MCF 10A (cell line): ENCODE results near the gene SUGCT. TPM values are rescaled to one million over a fixed set of nuclear protein-coding genes. Genes with fewer than 3 reads are reported as not detected.

ENCODE experiments used
- BruUV-seq: library from RNA; stranded (reverse); fragments of 400-500 nt; replicated peaks from 2 replicates; lab custom pipeline; 2021; lab: Mats Ljungman, UMichigan
- CTCF ChIA-PET: fragments of 300-600 bp; sonication (Branson Sonifier 250); formaldehyde crosslinking; extraction: SDS; loops from one replicate; lab custom pipeline; 2021; ENCODE audit warnings: antibody characterized with exemption, inconsistent platforms; lab: Yijun Ruan, JAX
- POLR2A ChIA-PET: fragments of 300-600, 350-650 bp; sonication (Branson Sonifier 250); formaldehyde crosslinking; extraction: SDS; loops from one replicate; lab custom pipeline; 2020; ENCODE audit warnings: antibody characterized with exemption, inconsistent platforms; lab: Yijun Ruan, JAX
- DNase-seq: peaks from one replicate; pipeline ENCODE4 v3.0.0-alpha.2; 2018; ENCODE audit not compliant: unreplicated experiment
- H3K27ac Mint-ChIP-seq: one replicate; pipeline ENCODE4 v1.8.0; 2022; ENCODE audit warnings: mild to moderate bottlenecking, low read depth, mixed read lengths; ENCODE audit not compliant: unreplicated experiment
- H3K27me3 Mint-ChIP-seq: one replicate; pipeline ENCODE4 v1.8.0; 2022; ENCODE audit warnings: mixed read lengths; ENCODE audit not compliant: insufficient read depth, unreplicated experiment
- H3K36me3 Mint-ChIP-seq: one replicate; pipeline ENCODE4 v1.8.0; 2022; ENCODE audit warnings: mild to moderate bottlenecking, moderate library complexity, mixed read lengths; ENCODE audit not compliant: insufficient read depth, unreplicated experiment
- H3K4me1 Mint-ChIP-seq: one replicate; pipeline ENCODE4 v1.8.0; 2022; ENCODE audit warnings: mixed read lengths; ENCODE audit not compliant: insufficient read depth, unreplicated experiment
- H3K4me3 Mint-ChIP-seq: one replicate; pipeline ENCODE4 v1.8.0; 2022; ENCODE audit warnings: mild to moderate bottlenecking, moderate library complexity, mixed read lengths; ENCODE audit not compliant: unreplicated experiment
- H3K9me3 Mint-ChIP-seq: one replicate; pipeline ENCODE4 v1.8.0; 2022; ENCODE audit warnings: mixed read lengths; ENCODE audit not compliant: unreplicated experiment
- intact Hi-C: fragments of 100-400 bp; cut with micrococcal nuclease; formaldehyde crosslinking; loops from 2 replicates; pipeline ENCODE4 v1.14.1; 2022
- total RNA-seq: library from RNA; stranded (reverse); gene quantifications from 2 replicates; pipeline ENCODE4 v1.2.3, GENCODE V29; 2022
- TF ChIP-seq, protein P1 (sequence below): fragments of 200-600 bp; IDR thresholded peaks from one replicate; pipeline ENCODE4 v1.8.0; 2022; ENCODE audit warnings: antibody characterized with exemption, mild to moderate bottlenecking; ENCODE audit not compliant: unreplicated experiment

SUGCT gene
- total RNA-seq, 1 experiment from 2014 or later, result 25.4 TPM

DNA sequence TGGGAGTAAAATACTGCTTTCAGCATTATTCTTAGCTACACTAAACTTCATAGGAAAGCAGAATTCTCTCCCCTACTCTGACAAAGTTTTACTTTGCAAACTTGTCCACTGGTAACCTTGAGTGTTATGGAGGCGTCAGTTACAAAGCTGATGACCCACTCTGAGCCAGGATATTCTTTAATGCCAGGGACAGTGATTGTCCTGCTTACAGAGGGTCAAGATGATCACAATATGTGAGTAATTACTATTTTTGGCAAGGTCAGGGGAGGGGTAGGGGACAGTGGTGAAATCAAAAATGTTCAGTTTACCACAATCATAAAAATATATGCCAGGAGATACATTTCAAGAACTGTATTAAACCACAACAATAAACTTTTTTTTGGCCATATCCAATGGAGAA lies 520.6 kb downstream of the SUGCT start:
- no TSS peak for BruUV-seq
- Mint-ChIP-seq H3K27ac (no peak overlapping the region), H3K9me3 (no peaks in the 10 kb centered on the region), H3K4me1 (no peaks in the 10 kb centered on the region), H3K36me3 (peaks cover 6% of the 10 kb centered on the region), H3K4me3 (no peak overlapping the region), H3K27me3 (no peaks in the 10 kb centered on the region)
- intact Hi-C loops, result no loop called here
- TF ChIP-seq, protein P1, sequence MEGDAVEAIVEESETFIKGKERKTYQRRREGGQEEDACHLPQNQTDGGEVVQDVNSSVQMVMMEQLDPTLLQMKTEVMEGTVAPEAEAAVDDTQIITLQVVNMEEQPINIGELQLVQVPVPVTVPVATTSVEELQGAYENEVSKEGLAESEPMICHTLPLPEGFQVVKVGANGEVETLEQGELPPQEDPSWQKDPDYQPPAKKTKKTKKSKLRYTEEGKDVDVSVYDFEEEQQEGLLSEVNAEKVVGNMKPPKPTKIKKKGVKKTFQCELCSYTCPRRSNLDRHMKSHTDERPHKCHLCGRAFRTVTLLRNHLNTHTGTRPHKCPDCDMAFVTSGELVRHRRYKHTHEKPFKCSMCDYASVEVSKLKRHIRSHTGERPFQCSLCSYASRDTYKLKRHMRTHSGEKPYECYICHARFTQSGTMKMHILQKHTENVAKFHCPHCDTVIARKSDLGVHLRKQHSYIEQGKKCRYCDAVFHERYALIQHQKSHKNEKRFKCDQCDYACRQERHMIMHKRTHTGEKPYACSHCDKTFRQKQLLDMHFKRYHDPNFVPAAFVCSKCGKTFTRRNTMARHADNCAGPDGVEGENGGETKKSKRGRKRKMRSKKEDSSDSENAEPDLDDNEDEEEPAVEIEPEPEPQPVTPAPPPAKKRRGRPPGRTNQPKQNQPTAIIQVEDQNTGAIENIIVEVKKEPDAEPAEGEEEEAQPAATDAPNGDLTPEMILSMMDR, result no peak
- ChIA-PET CTCF (interaction anchor here (0.6 kb wide), 1 partner anchor 1617 kb away, joined by 3 read pairs; no protein-coding TSS in a partner anchor), POLR2A (no interaction called here)
- DNase-seq, result no peak

DNA sequence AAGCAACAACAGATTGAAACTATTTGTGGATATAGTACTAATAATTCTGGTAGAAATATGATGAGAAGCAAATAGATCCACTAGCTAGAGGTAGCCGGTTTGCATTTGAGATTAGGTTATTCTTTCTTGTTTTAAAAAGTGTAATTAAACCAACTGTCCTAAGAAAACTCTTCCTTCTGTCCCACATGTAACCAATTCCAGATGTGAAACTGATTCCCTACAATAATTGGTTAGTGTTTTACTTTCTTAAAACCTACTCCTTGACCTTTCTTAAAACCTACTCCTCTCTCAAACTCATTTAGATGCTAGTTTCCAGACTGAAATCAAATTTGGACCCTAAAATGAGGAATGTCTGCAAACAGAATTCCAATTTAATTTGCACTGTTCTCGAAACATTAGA lies 521.5 kb downstream of the SUGCT start:
- no peak for DNase-seq
- no peaks in the 10 kb centered on the region for H3K4me1 Mint-ChIP-seq
- intact Hi-C loops, result no loop called here
- no peak overlapping the region for H3K4me3 Mint-ChIP-seq
- TF ChIP-seq, protein P1, result no peak
- BruUV-seq, result no TSS peak
- no peaks in the 10 kb centered on the region for H3K9me3 Mint-ChIP-seq
- H3K27me3 Mint-ChIP-seq, result no peaks in the 10 kb centered on the region
- H3K36me3 Mint-ChIP-seq, result no peaks in the 10 kb centered on the region
- H3K27ac Mint-ChIP-seq, result no peak overlapping the region
- ChIA-PET POLR2A (no interaction called here), CTCF (no interaction called here)

DNA sequence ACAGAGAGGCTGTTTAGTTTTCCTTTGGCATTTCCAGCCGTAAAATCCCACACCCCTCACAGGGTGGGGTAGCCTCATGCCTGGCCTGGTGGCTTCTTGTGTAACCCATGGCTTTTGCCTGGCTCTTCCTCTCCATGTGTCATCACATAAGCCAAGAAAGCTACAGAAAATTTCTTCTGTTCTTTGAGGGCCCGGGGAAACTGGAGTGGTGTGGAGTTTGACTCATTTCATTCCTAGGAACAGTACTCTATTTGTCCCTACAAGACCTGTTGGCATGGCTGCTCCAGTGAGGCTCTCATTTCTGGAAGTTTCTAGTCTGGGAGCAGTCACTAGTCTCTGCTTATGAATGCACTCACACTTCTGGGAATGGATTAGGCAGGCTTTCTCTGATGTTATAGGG lies 523.9 kb downstream of the SUGCT start:
- CTCF ChIA-PET, result no interaction called here
- Mint-ChIP-seq H3K27ac (no peak overlapping the region), H3K4me1 (no peaks in the 10 kb centered on the region), H3K9me3 (no peaks in the 10 kb centered on the region), H3K36me3 (no peaks in the 10 kb centered on the region), H3K4me3 (no peak overlapping the region), H3K27me3 (no peaks in the 10 kb centered on the region)
- no peak for DNase-seq
- TF ChIP-seq, protein P1, result no peak
- intact Hi-C loops, result no loop called here
- BruUV-seq, result no TSS peak
- POLR2A ChIA-PET, result no interaction called here

DNA sequence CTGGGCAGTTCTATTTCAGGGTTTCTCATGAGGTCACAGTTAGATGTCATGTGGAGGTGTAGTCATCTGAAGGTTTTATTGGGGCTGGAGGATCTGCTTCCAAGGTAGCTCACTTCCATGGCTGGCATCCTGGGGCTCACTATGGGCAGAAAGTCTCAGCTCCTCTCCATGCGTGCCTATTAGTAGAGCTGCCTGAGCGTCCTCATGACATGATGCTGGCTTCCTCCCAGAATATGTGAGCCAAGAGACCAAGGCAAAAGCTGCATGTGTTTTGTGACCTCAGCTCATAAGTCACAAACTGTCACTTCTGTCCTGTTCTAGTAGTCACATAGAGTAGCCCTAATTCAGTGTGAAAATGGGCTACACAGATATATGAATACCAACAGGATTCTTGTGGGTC lies 524.4 kb downstream of the SUGCT start:
- CTCF ChIA-PET, result no interaction called here
- no peaks in the 10 kb centered on the region for H3K36me3 Mint-ChIP-seq
- no peak for DNase-seq
- no peak overlapping the region for H3K4me3 Mint-ChIP-seq
- no peak overlapping the region for H3K27ac Mint-ChIP-seq
- no TSS peak for BruUV-seq
- intact Hi-C loops, result no loop called here
- H3K27me3 Mint-ChIP-seq, result no peaks in the 10 kb centered on the region
- TF ChIP-seq, protein P1, result no peak
- H3K9me3 Mint-ChIP-seq, result no peaks in the 10 kb centered on the region
- POLR2A ChIA-PET, result no interaction called here
- no peaks in the 10 kb centered on the region for H3K4me1 Mint-ChIP-seq
